Measurements from ENCODE around the gene ATP5F1E. TPM values are rescaled to one million over a fixed set of nuclear protein-coding genes. Genes with fewer than 3 reads are reported as not detected.

The ATP5F1E gene
- total and polyA plus RNA-seq, 2 experiments from 2014 or later, result 12.9 to 211 TPM

DNA sequence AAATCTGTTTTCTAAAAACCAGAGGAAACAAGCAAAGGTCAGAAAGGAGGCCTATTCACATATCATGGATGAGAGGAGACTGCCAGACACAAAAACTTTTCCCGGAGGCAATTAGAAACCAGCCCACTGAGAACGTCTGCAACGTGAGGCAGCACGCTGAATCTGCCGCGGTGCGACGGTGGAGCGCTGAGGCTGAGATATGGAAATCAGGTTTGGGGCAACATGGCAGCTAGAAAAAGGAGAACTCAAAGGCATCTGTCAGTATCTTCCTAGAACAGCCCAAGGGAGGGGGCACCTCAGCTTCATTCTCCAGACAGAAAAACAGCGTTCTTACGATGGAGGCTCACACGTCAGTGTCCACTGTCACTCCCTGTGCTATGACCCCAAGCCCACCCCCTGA lies 5.3 kb upstream of the ATP5F1E start:
- no peaks in the 10 kb centered on the region for H3K9me2 ChIP-seq (ENCODE audit: insufficient read depth)
- H3K4me2 ChIP-seq, result no peak overlapping the region
- H3K36me3 ChIP-seq (ENCODE audit: insufficient read depth), result peaks cover 37% of the 10 kb centered on the region
- peaks cover 47% of the 10 kb centered on the region for H3K36me3 Mint-ChIP-seq (ENCODE audit: low read depth)
- no peaks in the 10 kb centered on the region for H3K9me3 Mint-ChIP-seq
- H2AFZ ChIP-seq, result no peak overlapping the region
- peaks cover 24% of the 10 kb centered on the region for H4K20me1 ChIP-seq (replicated peaks; ENCODE audit: insufficient read depth)
- H3K27ac Mint-ChIP-seq, result no peak overlapping the region
- ATAC-seq (no peak), DNase-seq (ENCODE audit: low spot score) (no peak)
- no peaks in the 10 kb centered on the region for H3K27me3 ChIP-seq (ENCODE audit: insufficient read depth)
- H3K4me1 Mint-ChIP-seq, result peaks cover 13% of the 10 kb centered on the region
- H3K4me3 ChIP-seq, result no peak overlapping the region
- no peak overlapping the region for H3K27ac ChIP-seq (ENCODE audit: low read depth)
- H3K27me3 Mint-ChIP-seq (ENCODE audit: insufficient read depth, low read depth, poor library complexity), result peaks cover 3% of the 10 kb centered on the region
- H3F3A ChIP-seq (replicated peaks; ENCODE audit: low read depth), result peaks cover 3% of the 10 kb centered on the region; the same call in 1 of the 2 replicates
- TF ChIP-seq, protein P1, sequence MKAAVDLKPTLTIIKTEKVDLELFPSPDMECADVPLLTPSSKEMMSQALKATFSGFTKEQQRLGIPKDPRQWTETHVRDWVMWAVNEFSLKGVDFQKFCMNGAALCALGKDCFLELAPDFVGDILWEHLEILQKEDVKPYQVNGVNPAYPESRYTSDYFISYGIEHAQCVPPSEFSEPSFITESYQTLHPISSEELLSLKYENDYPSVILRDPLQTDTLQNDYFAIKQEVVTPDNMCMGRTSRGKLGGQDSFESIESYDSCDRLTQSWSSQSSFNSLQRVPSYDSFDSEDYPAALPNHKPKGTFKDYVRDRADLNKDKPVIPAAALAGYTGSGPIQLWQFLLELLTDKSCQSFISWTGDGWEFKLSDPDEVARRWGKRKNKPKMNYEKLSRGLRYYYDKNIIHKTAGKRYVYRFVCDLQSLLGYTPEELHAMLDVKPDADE (IDR thresholded peaks at IDR 0.05), result no peak
- TF ChIP-seq JUNB (IDR thresholded peaks at IDR 0.05; ENCODE audit: unreplicated experiment) (no peak), ZNF331 (CRISPR knock-in tag; IDR thresholded peaks at IDR 0.05; ENCODE audit: low read depth) (no peak), CREB1 (CRISPR knock-in tag; IDR thresholded peaks at IDR 0.05; ENCODE audit: low read depth) (no peak), STAT1 (IDR thresholded peaks at IDR 0.05; ENCODE audit: unreplicated experiment) (no peak), EZH2phosphoT487 (IDR thresholded peaks at IDR 0.05; ENCODE audit: unreplicated experiment) (no peak), REST (IDR thresholded peaks at IDR 0.05; ENCODE audit: unreplicated experiment) (no peak), ZNF462 (CRISPR knock-in tag; IDR thresholded peaks at IDR 0.05) (no peak), POLR2AphosphoS5 (IDR thresholded peaks at IDR 0.05; ENCODE audit: low read depth) (no peak)
- TF ChIP-seq, protein P2, sequence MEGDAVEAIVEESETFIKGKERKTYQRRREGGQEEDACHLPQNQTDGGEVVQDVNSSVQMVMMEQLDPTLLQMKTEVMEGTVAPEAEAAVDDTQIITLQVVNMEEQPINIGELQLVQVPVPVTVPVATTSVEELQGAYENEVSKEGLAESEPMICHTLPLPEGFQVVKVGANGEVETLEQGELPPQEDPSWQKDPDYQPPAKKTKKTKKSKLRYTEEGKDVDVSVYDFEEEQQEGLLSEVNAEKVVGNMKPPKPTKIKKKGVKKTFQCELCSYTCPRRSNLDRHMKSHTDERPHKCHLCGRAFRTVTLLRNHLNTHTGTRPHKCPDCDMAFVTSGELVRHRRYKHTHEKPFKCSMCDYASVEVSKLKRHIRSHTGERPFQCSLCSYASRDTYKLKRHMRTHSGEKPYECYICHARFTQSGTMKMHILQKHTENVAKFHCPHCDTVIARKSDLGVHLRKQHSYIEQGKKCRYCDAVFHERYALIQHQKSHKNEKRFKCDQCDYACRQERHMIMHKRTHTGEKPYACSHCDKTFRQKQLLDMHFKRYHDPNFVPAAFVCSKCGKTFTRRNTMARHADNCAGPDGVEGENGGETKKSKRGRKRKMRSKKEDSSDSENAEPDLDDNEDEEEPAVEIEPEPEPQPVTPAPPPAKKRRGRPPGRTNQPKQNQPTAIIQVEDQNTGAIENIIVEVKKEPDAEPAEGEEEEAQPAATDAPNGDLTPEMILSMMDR (conservative IDR thresholded peaks at IDR 0.05; ENCODE audit: low read depth in 2 of 2), result no peak
- H3K4me3 Mint-ChIP-seq, result no peak overlapping the region
- H3K4me1 ChIP-seq (ENCODE audit: insufficient read depth), result peaks cover 10% of the 10 kb centered on the region; the same call in 1 of the 2 replicates
- peaks cover 55% of the 10 kb centered on the region for H3K79me2 ChIP-seq (replicated peaks; ENCODE audit: insufficient read depth)
